HCT116 (cell line): Measurements from ENCODE around the gene CEP72. TPM values are rescaled to one million over a fixed set of nuclear protein-coding genes. Genes with fewer than 3 reads are reported as not detected.

Source experiments
- ATAC-seq: fragments of 200-7000 bp; cut with Tn5 transposase; 2 replicates; pipeline ENCODE4 v1.9.1; 2020; ENCODE audit warnings: mild to moderate bottlenecking, moderate library complexity
- BruUV-seq: library from RNA; stranded (reverse); fragments of 400-500 nt; replicated peaks from 2 replicates; lab custom pipeline; 2021; lab: Mats Ljungman, UMichigan
- CTCF ChIA-PET: fragments of 300-600 bp; sonication (Branson Sonifier 250); formaldehyde crosslinking; loops from one replicate; lab custom pipeline; 2021; ENCODE audit warnings: antibody characterized with exemption; lab: Charles Lee
- POLR2A ChIA-PET: fragments of 300-600, 350-600 bp; sonication (Branson Sonifier 250); formaldehyde crosslinking; loops from one replicate; lab custom pipeline; 2021; ENCODE audit warnings: antibody characterized with exemption; lab: Charles Lee
- RAD21 ChIA-PET, 2 experiments: fragments of 300-600 bp; sonication (Branson Sonifier 250); formaldehyde crosslinking; loops; one replicate each; lab custom pipeline; 2023; ENCODE audit warnings: low total read pairs in 2 of 2; ENCODE audit not compliant: uncharacterized antibody in 2 of 2, unreplicated experiment in 2 of 2, low non-redundant PET in 1 of 2; lab: Charles Lee
- DNase-seq: peaks from one replicate; pipeline ENCODE4 v3.0.0-alpha.2; 2010; ENCODE audit warnings: low read depth, low spot score
- H2AFZ ChIP-seq: fragments of 200-600 bp; shearing (Covaris generic), sonication (generic); 2 replicates; pipeline ENCODE4 v1.6.1; 2017; ENCODE audit warnings: low read depth, mixed run types, mixed read lengths, antibody characterized with exemption, low read length; ENCODE audit not compliant: poor library complexity, severe bottlenecking
- H3K27ac ChIP-seq: 2 replicates; pipeline ENCODE4 v1.5.1; 2012; ENCODE audit warnings: low read depth, low read length
- H3K27me3 ChIP-seq: fragments of 200-600 bp; sonication (generic); 2 replicates; pipeline ENCODE4 v1.6.1; 2016; ENCODE audit warnings: mixed run types, low read length, mixed read lengths; ENCODE audit not compliant: insufficient read depth
- H3K36me3 ChIP-seq, 2 experiments: fragments of 200-500 bp in 1 of 2; fragments of 200-600 bp in 1 of 2; sonication (Bioruptor generic) in 1 of 2; sonication (generic) in 1 of 2; 2 replicates each; pipeline versions ENCODE4 v1.5.1 to v1.6.1; 2014 to 2016; ENCODE audit warnings: low read length in 2 of 2, inconsistent platforms in 1 of 2, mixed read lengths in 1 of 2, mixed run types in 1 of 2; ENCODE audit not compliant: insufficient read depth in 2 of 2, control insufficient read depth in 1 of 2
- H3K4me1 ChIP-seq, 2 experiments: fragments of 200-600 bp in 1 of 2; sonication (generic) in 1 of 2; 2 replicates each; pipeline versions ENCODE4 v1.5.1 to v1.6.1; 2012 to 2017; ENCODE audit warnings: low read length in 2 of 2, inconsistent platforms in 1 of 2, mild to moderate bottlenecking in 1 of 2, mixed read lengths in 1 of 2, mixed run types in 1 of 2, moderate library complexity in 1 of 2; ENCODE audit not compliant: insufficient read depth in 2 of 2, control insufficient read depth in 1 of 2
- H3K4me2 ChIP-seq: fragments of 200-600 bp; sonication (generic); 2 replicates; pipeline ENCODE4 v1.6.1; 2017; ENCODE audit warnings: mixed run types, low read length, mixed read lengths
- H3K4me3 ChIP-seq, 2 experiments: fragments of 200-600 bp in 1 of 2; sonication (generic) in 1 of 2; replicated peaks in 1 of 2; 2 replicates each; pipeline ENCODE4 v1.5.1; 2011 to 2016; ENCODE audit warnings: low read length in 2 of 2, control low read depth in 1 of 2, low read depth in 1 of 2, mild to moderate bottlenecking in 1 of 2, mixed read lengths in 1 of 2, mixed run types in 1 of 2
- H3K79me2 ChIP-seq: fragments of 200-600 bp; sonication (generic); 2 replicates; pipeline ENCODE4 v1.6.1; 2017; ENCODE audit warnings: mild to moderate bottlenecking, mixed run types, low read length, moderate library complexity, mixed read lengths; ENCODE audit not compliant: insufficient read depth
- H3K9ac ChIP-seq: fragments of 200-600 bp; sonication (generic); 2 replicates; pipeline ENCODE4 v1.6.1; 2016; ENCODE audit warnings: low read length, mixed read lengths
- H3K9me2 ChIP-seq: fragments of 200-600 bp; sonication (generic), shearing (Covaris generic); 2 replicates; pipeline ENCODE4 v1.6.1; 2017; ENCODE audit warnings: mixed run types, mild to moderate bottlenecking, moderate library complexity; ENCODE audit not compliant: insufficient read depth
- H3K9me3 ChIP-seq, 2 experiments: fragments of 200-500 bp in 1 of 2; fragments of 200-600 bp in 1 of 2; sonication (Bioruptor generic) in 1 of 2; sonication (generic) in 1 of 2; 2 replicates each; pipeline ENCODE4 v1.6.1; 2014 to 2017; ENCODE audit warnings: low read length in 2 of 2, mixed read lengths in 2 of 2, inconsistent platforms in 1 of 2, low read depth in 1 of 2, mild to moderate bottlenecking in 1 of 2, mixed run types in 1 of 2, moderate library complexity in 1 of 2; ENCODE audit not compliant: control insufficient read depth in 1 of 2, insufficient read depth in 1 of 2
- H4K20me1 ChIP-seq: fragments of 200-600 bp; sonication (generic), shearing (Covaris generic); 2 replicates; pipeline ENCODE4 v1.6.1; 2017; ENCODE audit warnings: mixed run types, mild to moderate bottlenecking, moderate library complexity; ENCODE audit not compliant: insufficient read depth
- CBX3 ChIP-seq: IDR thresholded peaks from 2 replicates; pipeline ENCODE4 v1.6.1; 2012; ENCODE audit warnings: low read depth
- CEBPB ChIP-seq: IDR thresholded peaks from 2 replicates; pipeline ENCODE4 v1.6.1; 2012; ENCODE audit warnings: low read depth
- EGR1 ChIP-seq: IDR thresholded peaks from 2 replicates; pipeline ENCODE4 v1.6.1; 2012; ENCODE audit warnings: low read depth
- ELF1 ChIP-seq: IDR thresholded peaks from 2 replicates; pipeline ENCODE4 v1.6.1; 2012; ENCODE audit warnings: low read depth, borderline replicate concordance
- EZH2 ChIP-seq: fragments of 200-600 bp; sonication (generic); IDR thresholded peaks from 2 replicates; pipeline ENCODE4 v1.6.1; 2017; ENCODE audit warnings: antibody characterized with exemption, mixed run types
- EZH2phosphoT487 ChIP-seq: fragments of 200-600 bp; IDR thresholded peaks from 2 replicates; pipeline ENCODE4 v1.6.1; 2018; ENCODE audit warnings: antibody characterized with exemption, borderline replicate concordance
- FOSL1 ChIP-seq: IDR thresholded peaks from 2 replicates; pipeline ENCODE4 v1.6.1; 2012; ENCODE audit warnings: low read depth
- POLR2AphosphoS5 ChIP-seq: IDR thresholded peaks from 2 replicates; pipeline ENCODE4 v1.6.1; 2011; ENCODE audit warnings: mild to moderate bottlenecking, low read depth, low read length, moderate library complexity
- SIN3A ChIP-seq: IDR thresholded peaks from 2 replicates; pipeline ENCODE4 v1.6.1; 2012; ENCODE audit warnings: low read depth
- SP1 ChIP-seq: IDR thresholded peaks from 2 replicates; pipeline ENCODE4 v1.6.1; 2012; ENCODE audit warnings: low read depth
- SRF ChIP-seq: IDR thresholded peaks from 2 replicates; pipeline ENCODE4 v1.6.1; 2012; ENCODE audit warnings: low read depth
- TCF7L2 ChIP-seq: IDR thresholded peaks from 2 replicates; pipeline ENCODE4 v1.7.0; 2011; ENCODE audit warnings: borderline replicate concordance, inconsistent platforms; ENCODE audit not compliant: insufficient read depth, insufficient read length; ENCODE audit errors: extremely low read depth
- YY1 ChIP-seq: IDR thresholded peaks from 2 replicates; pipeline ENCODE4 v1.6.1; 2011; ENCODE audit warnings: low read length, low read depth, moderate library complexity, mild to moderate bottlenecking; ENCODE audit not compliant: insufficient replicate concordance; ENCODE audit errors: extremely low read depth
- ZFX ChIP-seq: fragments of 450-650 bp; IDR thresholded peaks from 2 replicates; pipeline ENCODE4 v1.6.1; 2017
- ZNF274 ChIP-seq: fragments of 200-500 bp; sonication (Bioruptor generic); IDR thresholded peaks from 2 replicates; pipeline ENCODE4 v1.6.1; 2014; ENCODE audit warnings: mild to moderate bottlenecking, low read depth, low read length, inconsistent platforms
- intact Hi-C: fragments of 100-400 bp; cut with micrococcal nuclease; formaldehyde crosslinking; loops from 2 replicates; pipeline ENCODE4 v1.10.0; 2022
- total RNA-seq: library from RNA; stranded (reverse); gene quantifications from one replicate; pipeline ENCODE4 v1.2.1, GENCODE V29; 2021; ENCODE audit not compliant: unreplicated experiment
- TF ChIP-seq, protein P1 (sequence below): IDR thresholded peaks from 2 replicates; pipeline ENCODE4 v1.6.1; 2012; ENCODE audit warnings: low read depth
- TF ChIP-seq, protein P2 (sequence below): IDR thresholded peaks from 2 replicates; pipeline ENCODE4 v1.6.1; 2012
- TF ChIP-seq, protein P3 (sequence below): IDR thresholded peaks from 2 replicates; pipeline ENCODE4 v1.6.1; 2012
- TF ChIP-seq, protein P4 (sequence below), 3 experiments: fragments of 200-600 bp in 1 of 3; sonication (generic) in 1 of 3; IDR thresholded peaks in 2 of 3; conservative IDR thresholded peaks in 1 of 3; 2 replicates each; pipeline ENCODE4 v1.5.1; 2012 to 2017; ENCODE audit warnings: low read depth in 2 of 3, low read length in 2 of 3, antibody characterized with exemption in 1 of 3, borderline replicate concordance in 1 of 3, control low read depth in 1 of 3, mild to moderate bottlenecking in 1 of 3, mixed read lengths in 1 of 3, mixed run types in 1 of 3, moderate library complexity in 1 of 3; ENCODE audit not compliant: insufficient read depth in 1 of 3

The CEP72 gene
- total RNA-seq, 1 experiment from 2014 or later: 25.6 TPM

DNA sequence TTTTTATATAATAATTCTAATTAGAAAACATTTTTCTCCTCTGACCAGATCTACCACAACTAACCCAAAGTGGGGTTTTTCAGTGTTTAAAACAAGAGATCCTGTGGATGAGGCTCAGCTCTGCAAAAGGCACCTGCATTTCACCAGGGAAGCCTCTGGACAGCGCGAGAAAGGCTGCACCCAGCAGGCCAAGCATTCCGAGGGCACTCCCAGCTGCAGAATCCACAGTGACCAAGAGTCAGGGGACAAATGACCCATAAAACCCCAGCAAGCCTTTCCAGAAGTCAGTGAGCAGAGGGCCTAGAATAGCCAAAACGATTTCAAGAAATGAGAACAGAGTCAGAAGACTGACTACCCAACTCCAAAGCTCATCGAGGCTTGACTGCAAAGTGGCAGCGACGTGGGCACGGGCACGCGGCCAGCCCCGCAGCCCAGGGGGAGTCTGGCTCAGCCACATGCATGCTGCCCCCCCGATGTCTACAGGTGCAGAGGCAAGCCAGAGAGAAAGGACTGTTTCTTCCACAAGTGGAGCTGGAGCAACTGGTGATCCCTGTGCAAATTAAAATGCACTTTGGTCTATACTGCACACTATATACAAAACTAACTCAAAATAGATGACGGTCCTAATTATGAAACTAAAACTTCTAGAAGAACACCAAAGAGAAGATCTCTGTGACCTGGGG is 54.8 kb downstream of the CEP72 start:
- BruUV-seq: no TSS peak
- DNase-seq: no peak
- ChIA-PET RAD21 (no interaction called here), POLR2A (no interaction called here), CTCF (no interaction called here)
- peaks cover 2 to 3% of the 10 kb centered on the region in 2 experiments; a peak in 2 of 4 replicates for H3K36me3 ChIP-seq
- no peak for ATAC-seq
- H2AFZ ChIP-seq: no peak overlapping the region
- H3K27ac ChIP-seq: no peak overlapping the region
- no peak overlapping the region for H3K4me3 ChIP-seq
- no peak overlapping the region for H3K4me2 ChIP-seq
- no peak overlapping the region for H3K9ac ChIP-seq
- intact Hi-C loops: no loop called here
- no peaks in the 10 kb centered on the region for H3K27me3 ChIP-seq
- no peaks in the 10 kb centered on the region for H3K9me3 ChIP-seq
- TF ChIP-seq TCF7L2 (no peak), FOSL1 (no peak), EZH2 (no peak), ZFX (no peak), SP1 (no peak), EZH2phosphoT487 (no peak), SIN3A (no peak), CEBPB (no peak), ELF1 (no peak), YY1 (no peak), SRF (no peak), EGR1 (no peak), ZNF274 (no peak), CBX3 (no peak), POLR2AphosphoS5 (no peak)
- TF ChIP-seq, protein P1, sequence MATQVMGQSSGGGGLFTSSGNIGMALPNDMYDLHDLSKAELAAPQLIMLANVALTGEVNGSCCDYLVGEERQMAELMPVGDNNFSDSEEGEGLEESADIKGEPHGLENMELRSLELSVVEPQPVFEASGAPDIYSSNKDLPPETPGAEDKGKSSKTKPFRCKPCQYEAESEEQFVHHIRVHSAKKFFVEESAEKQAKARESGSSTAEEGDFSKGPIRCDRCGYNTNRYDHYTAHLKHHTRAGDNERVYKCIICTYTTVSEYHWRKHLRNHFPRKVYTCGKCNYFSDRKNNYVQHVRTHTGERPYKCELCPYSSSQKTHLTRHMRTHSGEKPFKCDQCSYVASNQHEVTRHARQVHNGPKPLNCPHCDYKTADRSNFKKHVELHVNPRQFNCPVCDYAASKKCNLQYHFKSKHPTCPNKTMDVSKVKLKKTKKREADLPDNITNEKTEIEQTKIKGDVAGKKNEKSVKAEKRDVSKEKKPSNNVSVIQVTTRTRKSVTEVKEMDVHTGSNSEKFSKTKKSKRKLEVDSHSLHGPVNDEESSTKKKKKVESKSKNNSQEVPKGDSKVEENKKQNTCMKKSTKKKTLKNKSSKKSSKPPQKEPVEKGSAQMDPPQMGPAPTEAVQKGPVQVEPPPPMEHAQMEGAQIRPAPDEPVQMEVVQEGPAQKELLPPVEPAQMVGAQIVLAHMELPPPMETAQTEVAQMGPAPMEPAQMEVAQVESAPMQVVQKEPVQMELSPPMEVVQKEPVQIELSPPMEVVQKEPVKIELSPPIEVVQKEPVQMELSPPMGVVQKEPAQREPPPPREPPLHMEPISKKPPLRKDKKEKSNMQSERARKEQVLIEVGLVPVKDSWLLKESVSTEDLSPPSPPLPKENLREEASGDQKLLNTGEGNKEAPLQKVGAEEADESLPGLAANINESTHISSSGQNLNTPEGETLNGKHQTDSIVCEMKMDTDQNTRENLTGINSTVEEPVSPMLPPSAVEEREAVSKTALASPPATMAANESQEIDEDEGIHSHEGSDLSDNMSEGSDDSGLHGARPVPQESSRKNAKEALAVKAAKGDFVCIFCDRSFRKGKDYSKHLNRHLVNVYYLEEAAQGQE: no peak
- TF ChIP-seq, protein P2, sequence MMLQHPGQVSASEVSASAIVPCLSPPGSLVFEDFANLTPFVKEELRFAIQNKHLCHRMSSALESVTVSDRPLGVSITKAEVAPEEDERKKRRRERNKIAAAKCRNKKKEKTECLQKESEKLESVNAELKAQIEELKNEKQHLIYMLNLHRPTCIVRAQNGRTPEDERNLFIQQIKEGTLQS: no peak
- TF ChIP-seq, protein P3, sequence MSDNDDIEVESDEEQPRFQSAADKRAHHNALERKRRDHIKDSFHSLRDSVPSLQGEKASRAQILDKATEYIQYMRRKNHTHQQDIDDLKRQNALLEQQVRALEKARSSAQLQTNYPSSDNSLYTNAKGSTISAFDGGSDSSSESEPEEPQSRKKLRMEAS: no peak
- TF ChIP-seq, protein P4, sequence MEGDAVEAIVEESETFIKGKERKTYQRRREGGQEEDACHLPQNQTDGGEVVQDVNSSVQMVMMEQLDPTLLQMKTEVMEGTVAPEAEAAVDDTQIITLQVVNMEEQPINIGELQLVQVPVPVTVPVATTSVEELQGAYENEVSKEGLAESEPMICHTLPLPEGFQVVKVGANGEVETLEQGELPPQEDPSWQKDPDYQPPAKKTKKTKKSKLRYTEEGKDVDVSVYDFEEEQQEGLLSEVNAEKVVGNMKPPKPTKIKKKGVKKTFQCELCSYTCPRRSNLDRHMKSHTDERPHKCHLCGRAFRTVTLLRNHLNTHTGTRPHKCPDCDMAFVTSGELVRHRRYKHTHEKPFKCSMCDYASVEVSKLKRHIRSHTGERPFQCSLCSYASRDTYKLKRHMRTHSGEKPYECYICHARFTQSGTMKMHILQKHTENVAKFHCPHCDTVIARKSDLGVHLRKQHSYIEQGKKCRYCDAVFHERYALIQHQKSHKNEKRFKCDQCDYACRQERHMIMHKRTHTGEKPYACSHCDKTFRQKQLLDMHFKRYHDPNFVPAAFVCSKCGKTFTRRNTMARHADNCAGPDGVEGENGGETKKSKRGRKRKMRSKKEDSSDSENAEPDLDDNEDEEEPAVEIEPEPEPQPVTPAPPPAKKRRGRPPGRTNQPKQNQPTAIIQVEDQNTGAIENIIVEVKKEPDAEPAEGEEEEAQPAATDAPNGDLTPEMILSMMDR (IDR thresholded peaks at IDR 0.05 in 2 of 3, conservative IDR thresholded peaks at IDR 0.05 in 1 of 3; ENCODE audit: borderline replicate concordance in 1 of 3, insufficient read depth in 1 of 3, low read depth in 2 of 3, low read length in 2 of 3): no peak
- no peaks in the 10 kb centered on the region for H4K20me1 ChIP-seq
- H3K79me2 ChIP-seq: no peaks in the 10 kb centered on the region
- peaks cover 5 to 42% of the 10 kb centered on the region in 2 experiments; a peak in 3 of 4 replicates for H3K4me1 ChIP-seq
- no peaks in the 10 kb centered on the region for H3K9me2 ChIP-seq
